ENCODE data around the gene STEAP4. TPM values are rescaled to one million over a fixed set of nuclear protein-coding genes. Genes with fewer than 3 reads are reported as not detected.

STEAP4 gene
- total and polyA plus RNA-seq, 4 donors = 3.7 to 43.8 (median 12.8) TPM

DNA sequence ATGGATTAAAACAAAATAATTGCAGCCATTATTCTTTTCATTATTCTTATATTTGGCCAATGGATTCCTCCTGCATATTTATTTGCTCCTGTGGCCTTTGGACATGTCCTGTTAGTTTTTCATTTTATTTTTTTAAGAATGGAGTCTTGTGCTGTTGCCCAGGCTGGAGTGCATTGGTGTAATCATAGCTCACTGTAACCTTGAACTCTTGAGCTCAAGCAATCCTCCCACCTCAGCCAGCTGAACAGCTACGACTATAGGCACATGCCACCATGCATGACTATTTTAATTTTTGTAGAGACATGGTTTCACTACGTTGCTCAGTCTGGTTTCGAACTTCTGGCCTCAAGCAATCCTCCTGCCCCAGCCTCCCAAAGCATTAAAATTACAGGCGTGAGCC is 44.1 kb downstream of the STEAP4 start:
- no peaks in the 10 kb centered on the region for H3K27me3 ChIP-seq (ENCODE audit: control insufficient read depth in 4 of 4, insufficient read depth in 4 of 4, low read length in 3 of 4)
- no peak overlapping the region for H3K9ac ChIP-seq (ENCODE audit: low read depth in 1 of 2, low read length in 2 of 2)
- peaks cover 0 to 1% (median 0%) of the 10 kb centered on the region in 4 donors for H3K4me1 ChIP-seq (ENCODE audit: control insufficient read depth in 4 of 4, insufficient read depth in 4 of 4, low read length in 3 of 4)
- 82% methylated on average over 4 of the region's 4 CpGs for WGBS
- no peaks in the 10 kb centered on the region for H3K9me3 ChIP-seq (ENCODE audit: control insufficient read depth in 4 of 4, low read length in 3 of 4)
- H3K4me3 ChIP-seq (ENCODE audit: low read depth in 1 of 3, low read length in 3 of 3) = no peak overlapping the region
- no peak overlapping the region for H3K27ac ChIP-seq (ENCODE audit: low read depth in 1 of 2, low read length in 2 of 2)
- no peak for TF ChIP-seq FOXA1 (IDR thresholded peaks at IDR 0.05)
- TF ChIP-seq RXRA (IDR thresholded peaks at IDR 0.05) = no peak
- TF ChIP-seq, protein P1, sequence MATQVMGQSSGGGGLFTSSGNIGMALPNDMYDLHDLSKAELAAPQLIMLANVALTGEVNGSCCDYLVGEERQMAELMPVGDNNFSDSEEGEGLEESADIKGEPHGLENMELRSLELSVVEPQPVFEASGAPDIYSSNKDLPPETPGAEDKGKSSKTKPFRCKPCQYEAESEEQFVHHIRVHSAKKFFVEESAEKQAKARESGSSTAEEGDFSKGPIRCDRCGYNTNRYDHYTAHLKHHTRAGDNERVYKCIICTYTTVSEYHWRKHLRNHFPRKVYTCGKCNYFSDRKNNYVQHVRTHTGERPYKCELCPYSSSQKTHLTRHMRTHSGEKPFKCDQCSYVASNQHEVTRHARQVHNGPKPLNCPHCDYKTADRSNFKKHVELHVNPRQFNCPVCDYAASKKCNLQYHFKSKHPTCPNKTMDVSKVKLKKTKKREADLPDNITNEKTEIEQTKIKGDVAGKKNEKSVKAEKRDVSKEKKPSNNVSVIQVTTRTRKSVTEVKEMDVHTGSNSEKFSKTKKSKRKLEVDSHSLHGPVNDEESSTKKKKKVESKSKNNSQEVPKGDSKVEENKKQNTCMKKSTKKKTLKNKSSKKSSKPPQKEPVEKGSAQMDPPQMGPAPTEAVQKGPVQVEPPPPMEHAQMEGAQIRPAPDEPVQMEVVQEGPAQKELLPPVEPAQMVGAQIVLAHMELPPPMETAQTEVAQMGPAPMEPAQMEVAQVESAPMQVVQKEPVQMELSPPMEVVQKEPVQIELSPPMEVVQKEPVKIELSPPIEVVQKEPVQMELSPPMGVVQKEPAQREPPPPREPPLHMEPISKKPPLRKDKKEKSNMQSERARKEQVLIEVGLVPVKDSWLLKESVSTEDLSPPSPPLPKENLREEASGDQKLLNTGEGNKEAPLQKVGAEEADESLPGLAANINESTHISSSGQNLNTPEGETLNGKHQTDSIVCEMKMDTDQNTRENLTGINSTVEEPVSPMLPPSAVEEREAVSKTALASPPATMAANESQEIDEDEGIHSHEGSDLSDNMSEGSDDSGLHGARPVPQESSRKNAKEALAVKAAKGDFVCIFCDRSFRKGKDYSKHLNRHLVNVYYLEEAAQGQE (IDR thresholded peaks at IDR 0.05) = no peak
- no peaks in the 10 kb centered on the region for H3K36me3 ChIP-seq (ENCODE audit: control insufficient read depth in 4 of 4, insufficient read depth in 3 of 4, low read depth in 1 of 4, low read length in 3 of 4)
- DNase-seq (ENCODE audit: low spot score) = no peak

GRCh38 chr7:88260719-88261118 is 46.0 kb downstream of the STEAP4 start:
- TF ChIP-seq ZBTB33 (IDR thresholded peaks at IDR 0.05) (no peak), FOXA1 (IDR thresholded peaks at IDR 0.05) (no peak), MAX (IDR thresholded peaks at IDR 0.05) (no peak)
- H3K4me3 ChIP-seq (ENCODE audit: low read depth in 1 of 3, low read length in 3 of 3) = no peak overlapping the region
- no peaks in the 10 kb centered on the region for H3K36me3 ChIP-seq (ENCODE audit: control insufficient read depth in 4 of 4, insufficient read depth in 3 of 4, low read depth in 1 of 4, low read length in 3 of 4)
- no peak overlapping the region for H3K27ac ChIP-seq (ENCODE audit: low read depth in 1 of 2, low read length in 2 of 2)
- no peak for DNase-seq (ENCODE audit: low spot score)
- no peaks in the 10 kb centered on the region for H3K9me3 ChIP-seq (ENCODE audit: control insufficient read depth in 4 of 4, low read length in 3 of 4)
- WGBS = 91% methylated on average over 1 of the region's 1 CpG
- H3K27me3 ChIP-seq (ENCODE audit: control insufficient read depth in 4 of 4, insufficient read depth in 4 of 4, low read length in 3 of 4) = peaks cover 0 to 3% (median 0%) of the 10 kb centered on the region in 4 donors
- H3K9ac ChIP-seq (ENCODE audit: low read depth in 1 of 2, low read length in 2 of 2) = no peak overlapping the region
- peaks cover 0 to 1% (median 0%) of the 10 kb centered on the region in 4 donors for H3K4me1 ChIP-seq (ENCODE audit: control insufficient read depth in 4 of 4, insufficient read depth in 4 of 4, low read length in 3 of 4)

- H3K4me3 ChIP-seq (ENCODE audit: low read depth in 1 of 3, low read length in 3 of 3) = no peak overlapping the region
- DNase-seq (ENCODE audit: low spot score) = no peak
- peaks cover 0 to 3% (median 0%) of the 10 kb centered on the region in 4 donors for H3K27me3 ChIP-seq (ENCODE audit: control insufficient read depth in 4 of 4, insufficient read depth in 4 of 4, low read length in 3 of 4)
- H3K9me3 ChIP-seq (ENCODE audit: control insufficient read depth in 4 of 4, low read length in 3 of 4) = peaks cover 0 to 2% (median 0%) of the 10 kb centered on the region in 4 donors
- H3K36me3 ChIP-seq (ENCODE audit: control insufficient read depth in 4 of 4, insufficient read depth in 3 of 4, low read depth in 1 of 4, low read length in 3 of 4) = no peaks in the 10 kb centered on the region
- peaks cover 0 to 1% (median 0%) of the 10 kb centered on the region in 4 donors for H3K4me1 ChIP-seq (ENCODE audit: control insufficient read depth in 4 of 4, insufficient read depth in 4 of 4, low read length in 3 of 4)
- no peak overlapping the region for H3K27ac ChIP-seq (ENCODE audit: low read depth in 1 of 2, low read length in 2 of 2)
- H3K9ac ChIP-seq (ENCODE audit: low read depth in 1 of 2, low read length in 2 of 2) = no peak overlapping the region
- 81% methylated on average over 2 of the region's 2 CpGs for WGBS
- TF ChIP-seq NR2F2 (IDR thresholded peaks at IDR 0.05) (no peak), RAD21 (IDR thresholded peaks at IDR 0.05) (no peak), YY1 (IDR thresholded peaks at IDR 0.05) (no peak), HNF4A (conservative IDR thresholded peaks at IDR 0.05) (no peak), SP1 (IDR thresholded peaks at IDR 0.05) (no peak), GABPA (IDR thresholded peaks at IDR 0.05 in 1 of 2, conservative IDR thresholded peaks at IDR 0.05 in 1 of 2) (no peak), MAX (IDR thresholded peaks at IDR 0.05) (no peak), EGR1 (IDR thresholded peaks at IDR 0.05; ENCODE audit: low read depth in 2 of 2) (no peak), FOXA2 (IDR thresholded peaks at IDR 0.05) (no peak), JUND (IDR thresholded peaks at IDR 0.05) (no peak), RXRA (IDR thresholded peaks at IDR 0.05) (no peak), ZBTB33 (IDR thresholded peaks at IDR 0.05) (no peak)
- TF ChIP-seq, protein P1 (IDR thresholded peaks at IDR 0.05) = no peak
Observed at GRCh38 chr7:88259656-88260380, 46.9 kb downstream of the STEAP4 start.

Measured in liver (tissue), 9 donors.